Measurements from ENCODE around the gene CNIH3.

The CNIH3 gene

GRCh38 chr1:224745924-224746323 lies 129.8 kb downstream of the CNIH3 start:
- Histone ChIP-seq H3K27me3 (ENCODE audit: insufficient read depth, low read length, poor library complexity) (no peaks in the 10 kb centered on the region), H3K9ac (ENCODE audit: low read depth, low read length) (no peak overlapping the region), H3K36me3 (ENCODE audit: insufficient read depth, low read length) (peaks cover 14% of the 10 kb centered on the region; the same call in 1 of the 2 replicates), H3K9me3 (ENCODE audit: insufficient read depth, low read length, severe bottlenecking) (no peaks in the 10 kb centered on the region), H3K4me2 (ENCODE audit: insufficient read depth, low read length) (no peak overlapping the region), H3K4me3 (ENCODE audit: low read depth in 1 of 2, low read length in 2 of 2) (no peak overlapping the region), H4K20me1 (ENCODE audit: insufficient read depth, low read length) (no peaks in the 10 kb centered on the region), H3K27ac (ENCODE audit: low read length) (peak overlapping the region; percentile 22; the same call in 1 of the 2 replicates), H2AFZ (ENCODE audit: low read depth, low read length) (no peak overlapping the region), H3K79me2 (ENCODE audit: insufficient read depth, low read length) (no peaks in the 10 kb centered on the region), H3K4me1 (ENCODE audit: insufficient read depth, low read length) (peaks cover 29% of the 10 kb centered on the region)
- no peak for DNase-seq
- TF ChIP-seq, protein P1, sequence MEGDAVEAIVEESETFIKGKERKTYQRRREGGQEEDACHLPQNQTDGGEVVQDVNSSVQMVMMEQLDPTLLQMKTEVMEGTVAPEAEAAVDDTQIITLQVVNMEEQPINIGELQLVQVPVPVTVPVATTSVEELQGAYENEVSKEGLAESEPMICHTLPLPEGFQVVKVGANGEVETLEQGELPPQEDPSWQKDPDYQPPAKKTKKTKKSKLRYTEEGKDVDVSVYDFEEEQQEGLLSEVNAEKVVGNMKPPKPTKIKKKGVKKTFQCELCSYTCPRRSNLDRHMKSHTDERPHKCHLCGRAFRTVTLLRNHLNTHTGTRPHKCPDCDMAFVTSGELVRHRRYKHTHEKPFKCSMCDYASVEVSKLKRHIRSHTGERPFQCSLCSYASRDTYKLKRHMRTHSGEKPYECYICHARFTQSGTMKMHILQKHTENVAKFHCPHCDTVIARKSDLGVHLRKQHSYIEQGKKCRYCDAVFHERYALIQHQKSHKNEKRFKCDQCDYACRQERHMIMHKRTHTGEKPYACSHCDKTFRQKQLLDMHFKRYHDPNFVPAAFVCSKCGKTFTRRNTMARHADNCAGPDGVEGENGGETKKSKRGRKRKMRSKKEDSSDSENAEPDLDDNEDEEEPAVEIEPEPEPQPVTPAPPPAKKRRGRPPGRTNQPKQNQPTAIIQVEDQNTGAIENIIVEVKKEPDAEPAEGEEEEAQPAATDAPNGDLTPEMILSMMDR (IDR thresholded peaks at IDR 0.05; ENCODE audit: borderline replicate concordance, extremely low read depth, low read length, poor library complexity, severe bottlenecking), result no peak
- TF ChIP-seq EZH2 (IDR thresholded peaks at IDR 0.05; ENCODE audit: borderline replicate concordance, low read depth, low read length, severe bottlenecking), result no peak
- ATAC-seq (ENCODE audit: insufficient read depth, low read depth), result no peak

- no peak overlapping the region for H3K9ac ChIP-seq (ENCODE audit: low read depth, low read length)
- no peaks in the 10 kb centered on the region for H4K20me1 ChIP-seq (ENCODE audit: insufficient read depth, low read length)
- peak; percentile 91 for ATAC-seq (ENCODE audit: insufficient read depth, low read depth)
- TF ChIP-seq, protein P1 (IDR thresholded peaks at IDR 0.05; ENCODE audit: borderline replicate concordance, extremely low read depth, low read length, poor library complexity, severe bottlenecking), result no peak
- TF ChIP-seq EZH2 (IDR thresholded peaks at IDR 0.05; ENCODE audit: borderline replicate concordance, low read depth, low read length, severe bottlenecking), result no peak
- 0 out of 2 replicates have a peak, but pooled peaks cover 1% of the 10 kb centered on the region for H3K36me3 ChIP-seq (ENCODE audit: insufficient read depth, low read length)
- peak; percentile 75 for DNase-seq
- H3K4me3 ChIP-seq (ENCODE audit: low read depth in 1 of 2, low read length in 2 of 2), result no peak overlapping the region
- peak overlapping the region; percentile 61 for H3K27ac ChIP-seq (ENCODE audit: low read length)
- no peaks in the 10 kb centered on the region for H3K9me3 ChIP-seq (ENCODE audit: insufficient read depth, low read length, severe bottlenecking)
- H3K4me2 ChIP-seq (ENCODE audit: insufficient read depth, low read length), result no peak overlapping the region
- H3K27me3 ChIP-seq (ENCODE audit: insufficient read depth, low read length, poor library complexity), result no peaks in the 10 kb centered on the region
- no peaks in the 10 kb centered on the region for H3K79me2 ChIP-seq (ENCODE audit: insufficient read depth, low read length)
- peaks cover 33% of the 10 kb centered on the region for H3K4me1 ChIP-seq (ENCODE audit: insufficient read depth, low read length)
- peak overlapping the region; percentile 15 for H2AFZ ChIP-seq (ENCODE audit: low read depth, low read length)
Observed at GRCh38 chr1:224747578-224747977, 131.5 kb downstream of the CNIH3 start.

GRCh38 chr1:224749916-224750315 lies 133.8 kb downstream of the CNIH3 start:
- H3K27me3 ChIP-seq (ENCODE audit: insufficient read depth, low read length, poor library complexity), result no peaks in the 10 kb centered on the region
- no peaks in the 10 kb centered on the region for H3K79me2 ChIP-seq (ENCODE audit: insufficient read depth, low read length)
- no peak for TF ChIP-seq EZH2 (IDR thresholded peaks at IDR 0.05; ENCODE audit: borderline replicate concordance, low read depth, low read length, severe bottlenecking)
- TF ChIP-seq, protein P1 (IDR thresholded peaks at IDR 0.05; ENCODE audit: borderline replicate concordance, extremely low read depth, low read length, poor library complexity, severe bottlenecking), result no peak
- H4K20me1 ChIP-seq (ENCODE audit: insufficient read depth, low read length), result no peaks in the 10 kb centered on the region
- H3K4me1 ChIP-seq (ENCODE audit: insufficient read depth, low read length), result peaks cover 33% of the 10 kb centered on the region
- H3K36me3 ChIP-seq (ENCODE audit: insufficient read depth, low read length), result no peaks in the 10 kb centered on the region
- H3K4me3 ChIP-seq (ENCODE audit: low read depth in 1 of 2, low read length in 2 of 2), result no peak overlapping the region
- H3K9ac ChIP-seq (ENCODE audit: low read depth, low read length), result no peak overlapping the region
- H2AFZ ChIP-seq (ENCODE audit: low read depth, low read length), result no peak overlapping the region
- no peak overlapping the region for H3K27ac ChIP-seq (ENCODE audit: low read length)
- ATAC-seq (ENCODE audit: insufficient read depth, low read depth) (no peak), DNase-seq (no peak)
- no peaks in the 10 kb centered on the region for H3K9me3 ChIP-seq (ENCODE audit: insufficient read depth, low read length, severe bottlenecking)
- no peak overlapping the region for H3K4me2 ChIP-seq (ENCODE audit: insufficient read depth, low read length)

Data from DND-41 (cell line).